HCEC 1CT (cell line): ENCODE data around the gene RNASE12.
"Not testable (repeated sequence)": the region's sequence is repeated elsewhere in the genome, so short reads cannot be mapped to it uniquely, and the experiment has no call there.

Source experiments
- DNase-seq: peaks from one replicate; pipeline ENCODE4 v3.0.0-alpha.2; 2017

Gene RNASE12

GRCh38 chr14:20578325-20578724 lies 12.9 kb downstream of the RNASE12 start:
- DNase-seq = no peak

DNA sequence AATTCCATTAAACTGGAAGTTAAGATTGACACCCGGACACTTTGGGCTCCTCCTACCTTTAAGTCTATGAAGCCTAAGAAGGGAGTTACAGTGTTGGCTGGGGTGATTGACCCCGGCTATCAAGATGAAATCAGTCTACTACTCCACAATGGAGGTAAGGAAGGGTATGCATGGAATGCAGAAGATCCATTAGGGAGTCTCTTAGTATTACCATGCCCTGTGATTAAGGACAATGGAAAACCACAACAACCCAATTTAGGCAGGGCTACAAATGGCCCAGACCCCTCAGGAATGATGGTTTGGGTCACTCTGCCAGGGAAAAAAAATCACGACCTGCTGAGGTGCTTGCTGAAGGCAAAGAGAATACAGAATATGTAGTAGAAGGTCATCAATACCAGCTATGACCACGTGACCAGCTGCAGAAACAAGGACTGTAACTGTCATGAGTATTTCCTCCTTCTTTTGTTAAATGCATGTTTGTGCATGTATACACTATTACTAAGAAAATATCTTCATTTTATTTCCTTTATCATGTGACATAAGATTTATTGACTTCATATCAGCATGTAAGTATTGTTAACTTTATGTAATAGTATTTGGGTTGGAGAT lies 18.7 kb downstream of the RNASE12 start:
- DNase-seq = not testable (repeated sequence)

DNA sequence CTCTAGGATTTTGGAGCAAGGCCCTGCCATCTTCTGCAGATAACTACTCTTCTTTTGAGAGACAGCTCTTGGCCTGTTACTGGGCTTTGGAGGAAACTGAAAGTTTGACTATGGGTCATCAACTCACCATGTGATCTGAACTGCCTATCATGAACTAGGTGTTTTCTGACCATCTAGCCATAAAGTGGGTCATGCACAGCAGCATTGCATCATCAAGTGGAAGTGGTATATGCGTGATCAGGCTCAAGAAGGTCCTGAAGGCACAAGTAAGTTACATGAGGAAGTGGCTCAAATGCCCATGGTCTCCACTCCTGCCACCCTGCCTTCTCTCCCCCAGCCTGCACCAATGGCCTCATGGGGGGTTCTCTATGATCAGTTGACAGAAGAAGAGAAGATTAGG lies 20.5 kb downstream of the RNASE12 start:
- DNase-seq = not testable (repeated sequence)

DNA sequence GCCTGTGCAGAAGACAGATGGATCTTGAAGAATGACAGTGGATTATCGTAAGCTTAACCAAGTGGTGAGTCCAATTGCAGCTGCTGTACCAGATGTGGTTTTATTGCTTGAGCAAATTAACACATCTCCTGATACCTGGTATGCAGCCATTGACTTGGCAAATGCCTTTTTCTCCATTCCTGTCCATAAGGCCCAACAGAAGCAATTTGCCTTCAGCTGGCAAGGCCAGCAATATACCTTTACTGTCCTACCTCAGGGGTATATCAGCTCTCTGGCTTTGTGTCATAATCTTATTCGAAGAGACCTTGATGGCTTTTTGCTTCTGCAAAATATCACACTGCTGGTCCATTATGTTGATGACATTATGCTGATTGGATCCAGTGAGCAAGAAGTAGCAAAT lies 21.3 kb downstream of the RNASE12 start:
- not testable (repeated sequence) for DNase-seq

- no peak for DNase-seq
Measured at GRCh38 chr14:20569066-20569465, 22.1 kb downstream of the RNASE12 start.

- no peak for DNase-seq
Measured at GRCh38 chr14:20568393-20568792, 22.8 kb downstream of the RNASE12 start.

- not testable (repeated sequence) for DNase-seq
Measured at GRCh38 chr14:20567199-20567598, 24.0 kb downstream of the RNASE12 start.

DNA sequence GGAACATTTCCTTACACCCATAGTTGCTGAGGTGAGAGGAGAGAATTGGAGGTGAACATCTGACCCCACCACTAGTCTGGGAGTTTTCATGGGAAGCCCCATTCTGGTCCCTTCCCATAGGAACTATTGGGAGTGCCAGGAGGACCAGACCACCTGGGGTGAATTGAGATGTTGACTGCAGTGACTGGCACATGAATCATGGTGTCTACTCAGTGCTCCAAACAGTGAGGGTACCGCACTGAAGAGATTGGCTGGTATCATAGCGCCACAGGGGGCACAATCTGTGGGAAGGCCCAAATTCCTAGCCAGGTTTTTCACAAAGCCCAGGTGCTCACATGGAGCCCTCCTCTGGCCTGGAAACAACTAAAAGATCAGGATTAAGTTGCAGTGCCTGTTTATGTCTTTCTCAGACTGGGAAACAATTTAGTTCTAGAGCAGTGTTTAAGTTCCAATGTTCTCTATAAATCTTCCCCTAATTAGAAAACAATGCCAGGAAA lies 26.6 kb downstream of the RNASE12 start:
- no peak for DNase-seq

DNA sequence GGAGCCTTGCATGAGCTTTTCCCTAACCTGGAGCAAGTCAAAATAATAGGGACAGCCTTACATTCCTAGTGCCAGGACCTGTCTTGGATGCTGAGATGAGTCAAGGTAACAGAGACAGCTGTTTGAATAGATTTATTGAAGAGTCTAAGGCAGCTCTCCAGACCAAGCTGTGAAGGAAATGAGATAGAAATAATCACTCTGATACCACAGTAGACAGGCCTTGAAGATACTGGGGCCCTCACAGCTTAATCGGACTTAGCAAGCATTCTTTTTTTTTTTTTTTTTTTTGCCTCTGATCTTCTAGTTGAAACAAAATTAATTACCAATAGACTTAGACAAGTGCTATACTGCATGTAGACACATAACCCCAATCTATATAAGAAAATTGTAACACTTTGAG lies 27.2 kb downstream of the RNASE12 start:
- no peak for DNase-seq

GRCh38 chr14:20560961-20561360 lies 30.2 kb downstream of the RNASE12 start, which contains the start of gene RNASE9:
RNASE9 (minus strand) TSS chr14:20561047.
- no peak for DNase-seq

DNA sequence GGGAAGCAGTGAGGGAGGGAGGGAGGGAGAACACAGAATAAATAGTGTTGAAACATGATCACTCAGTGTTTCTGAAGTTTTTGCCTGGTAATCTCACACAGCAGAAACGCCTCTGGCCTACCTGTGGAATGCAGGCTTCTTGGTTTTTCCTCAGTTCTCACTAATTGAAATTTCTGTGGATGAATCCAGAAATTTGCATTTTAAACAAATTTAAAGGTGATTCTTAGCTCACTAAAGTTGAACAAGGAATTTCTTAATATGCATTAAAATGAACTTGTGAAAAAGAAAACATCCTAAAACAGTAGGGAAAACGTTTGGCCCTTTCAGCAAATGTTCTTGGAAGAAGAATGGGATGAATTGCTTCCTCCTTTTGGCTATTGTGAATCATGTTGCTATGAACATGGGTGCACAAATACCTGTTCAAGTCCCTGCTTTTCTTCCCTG lies 31.7 kb downstream of the RNASE12 start:
- DNase-seq = no peak

- no peak for DNase-seq
Measured at GRCh38 chr14:20557212-20557542, 34.0 kb downstream of the RNASE12 start.

DNA sequence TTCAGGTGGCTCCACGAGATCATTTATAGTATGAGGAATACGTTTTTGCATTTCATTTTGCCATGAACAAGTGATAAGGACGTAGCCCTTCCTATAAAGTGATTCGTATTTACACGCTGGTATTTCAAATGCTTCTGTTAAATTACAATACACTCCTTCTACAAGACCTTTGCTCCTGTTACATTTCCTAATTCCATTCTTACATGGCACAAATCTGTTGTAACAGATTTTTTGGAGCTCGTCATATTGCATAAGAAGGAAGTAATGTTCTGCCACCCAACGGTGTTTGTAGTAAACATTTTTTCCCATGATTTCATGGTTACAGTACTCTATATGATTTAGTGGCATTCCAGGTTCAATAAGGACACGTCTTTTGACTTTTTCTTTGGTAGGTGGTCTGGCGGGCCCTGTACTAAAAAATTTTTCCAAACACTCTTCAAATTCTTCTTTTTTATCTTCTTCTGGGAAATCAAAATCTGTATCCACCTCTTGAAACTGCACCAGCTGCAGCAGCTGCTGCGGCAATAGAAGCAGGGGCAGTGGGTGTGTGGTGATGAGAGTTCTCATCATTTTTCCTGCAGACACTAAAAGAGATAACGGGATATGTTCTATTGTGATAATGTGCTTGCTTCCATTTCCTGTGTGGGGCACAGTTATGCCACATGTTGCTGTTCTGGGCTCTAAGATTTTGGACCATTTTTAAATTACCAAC lies 34.5 kb downstream of the RNASE12 start:
- no peak for DNase-seq

DNA sequence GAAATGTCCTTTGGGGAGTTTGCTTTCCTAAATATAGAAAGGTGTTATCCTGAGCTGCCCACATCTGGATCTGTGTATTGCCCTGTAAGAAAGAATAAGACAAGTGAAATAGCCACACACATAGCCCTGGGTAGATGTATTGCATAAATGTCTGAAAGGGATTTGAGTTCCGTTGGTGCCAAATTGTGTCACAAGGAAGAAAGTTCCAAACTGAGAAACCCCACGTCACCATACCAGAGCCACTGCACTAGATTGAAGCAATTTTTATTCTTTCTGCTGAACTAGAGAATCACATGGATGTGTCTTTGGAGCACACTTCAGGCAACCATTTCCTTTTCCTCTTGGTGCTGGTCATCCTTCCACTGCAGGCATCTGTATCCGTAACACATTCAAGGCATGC lies 35.3 kb downstream of the RNASE12 start:
- no peak for DNase-seq

DNA sequence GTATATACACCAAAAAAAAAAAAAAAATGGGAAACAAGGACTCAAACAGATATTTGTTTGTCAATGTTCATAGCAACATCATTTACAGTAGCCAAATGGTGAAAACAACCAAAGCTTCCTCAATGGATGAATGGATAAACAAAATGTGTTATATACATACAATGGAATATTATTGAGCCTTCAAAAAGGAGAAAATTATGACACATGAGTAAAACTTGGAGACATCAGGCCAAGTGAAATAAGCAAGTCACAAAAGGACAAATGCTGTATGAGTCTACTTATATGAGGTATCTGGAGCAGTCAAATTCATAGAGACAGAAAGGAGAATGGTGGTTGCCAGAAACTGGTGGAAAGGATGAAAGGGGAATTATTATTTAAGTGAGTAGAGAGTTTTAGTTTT lies 38.2 kb downstream of the RNASE12 start:
- no peak for DNase-seq

DNA sequence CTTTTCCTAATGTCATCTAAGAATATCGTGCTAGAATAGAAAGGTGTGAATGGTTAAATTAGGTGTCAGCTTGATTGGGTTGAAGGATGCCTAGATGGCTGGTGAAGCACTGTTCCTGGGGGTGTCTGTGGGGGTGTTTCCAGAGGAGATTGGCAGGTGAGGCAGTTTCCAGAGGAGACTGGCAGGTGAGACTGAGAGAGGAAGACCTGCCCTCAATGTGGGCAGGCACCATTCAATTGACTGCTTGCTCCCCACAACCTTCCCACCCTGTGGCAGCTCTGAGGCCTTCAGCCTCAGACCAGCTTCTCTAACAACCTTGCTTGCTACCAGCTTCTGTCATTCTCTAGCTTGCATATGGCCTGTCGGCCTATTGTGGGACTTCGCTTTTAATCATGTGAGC lies 39.6 kb downstream of the RNASE12 start:
- DNase-seq = no peak

GRCh38 chr14:20550926-20551325 lies 40.2 kb downstream of the RNASE12 start:
- DNase-seq = no peak

- no peak for DNase-seq
Measured at GRCh38 chr14:20548414-20549158, 42.6 kb downstream of the RNASE12 start.

DNA sequence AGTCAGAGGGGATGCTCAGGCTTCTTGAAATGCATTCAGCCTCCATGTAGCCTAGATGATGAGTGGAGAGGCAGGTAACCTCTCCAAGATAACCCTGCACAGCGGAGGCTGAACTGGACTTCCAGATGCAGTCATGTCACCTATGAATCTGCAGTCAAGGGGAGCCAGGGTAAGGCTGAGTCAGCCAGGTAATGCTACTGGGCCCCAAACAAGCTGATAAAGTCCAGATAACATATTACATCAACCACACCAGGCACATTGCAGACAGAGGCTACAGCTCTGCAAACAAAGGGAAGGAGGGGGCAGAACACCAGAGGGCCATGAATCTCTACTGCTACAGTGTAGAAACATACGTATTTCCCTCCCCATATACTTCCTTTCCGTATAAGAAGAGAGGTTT lies 44.3 kb downstream of the RNASE12 start:
- no peak for DNase-seq
